Stomach (tissue), 9 donors: ENCODE data around the gene TEX26. TPM values are rescaled to one million over a fixed set of nuclear protein-coding genes. Genes with fewer than 3 reads are reported as not detected.

Source experiments
- DNase-seq, 2 donors: peaks; one replicate each; pipeline versions ENCODE4 v3.0.0 to v3.0.0-alpha.2; 2013 to 2019
- H3K27ac ChIP-seq, 5 donors: fragments of 200-600 bp in 4 of 5; sonication (generic) in 4 of 5; one replicate each; pipeline ENCODE4 v1.5.1; 2013 to 2019; ENCODE audit warnings: mild to moderate bottlenecking in 1 of 5, moderate library complexity in 1 of 5
- H3K27me3 ChIP-seq, 3 donors: fragments of 200-600 bp; sonication (generic); one replicate each; pipeline ENCODE4 v1.5.1; 2017 to 2019; ENCODE audit warnings: mixed run types in 1 of 3
- H3K36me3 ChIP-seq, 4 donors: fragments of 200-600 bp; sonication (generic); 1 replicate in 3 of 4; 2 replicates in 1 of 4; pipeline ENCODE4 v1.5.1; 2016 to 2019
- H3K4me1 ChIP-seq, 4 donors: fragments of 200-600 bp; sonication (generic); one replicate each; pipeline ENCODE4 v1.5.1; 2016 to 2019
- H3K4me3 ChIP-seq, 4 donors: fragments of 200-600 bp; sonication (generic) in 3 of 4; one replicate each; pipeline ENCODE4 v1.5.1; 2016 to 2019; ENCODE audit warnings: mild to moderate bottlenecking in 1 of 4
- H3K9me3 ChIP-seq, 4 donors: fragments of 200-600 bp; sonication (generic); one replicate each; pipeline ENCODE4 v1.5.1; 2016 to 2019
- EP300 ChIP-seq: sonication (generic); formaldehyde crosslinking; IDR thresholded peaks from one replicate; pipeline ENCODE4 v1.6.1; 2017; ENCODE audit warnings: antibody characterized with exemption
- POLR2A ChIP-seq, 4 donors: fragments of 450-650 bp; IDR thresholded peaks; one replicate each; pipeline ENCODE4 v1.6.1; 2016; ENCODE audit warnings: antibody characterized with exemption in 4 of 4, control low read depth in 2 of 4, mild to moderate bottlenecking in 1 of 4, moderate library complexity in 1 of 4
- POLR2AphosphoS5 ChIP-seq, 3 donors: sonication (generic); formaldehyde crosslinking; IDR thresholded peaks; one replicate each; pipeline ENCODE4 v1.6.1; 2016; ENCODE audit warnings: antibody characterized with exemption in 3 of 3
- WGBS, 5 donors: extraction: QIAGEN DNeasy Blood & Tissue Kit in 3 of 5; methylation state at CpG; one replicate each; pipeline versions ENCODE4 v1.1.5 to v1.1.7; 2013 to 2018; 5-methylcytosine and 5-hydroxymethylcytosine counted together
- intact Hi-C: fragments of 100-400 bp; cut with DNase I; formaldehyde crosslinking; loops from one replicate; pipeline ENCODE4 v1.15.1; 2023; ENCODE audit warnings: low total_unique reads
- polyA plus RNA-seq, 3 donors: library from polyadenylated mRNA; stranded (reverse); fragments of 200-250 nt; gene quantifications; one replicate each; pipeline ENCODE4 v1.2.3, GENCODE V29; 2013
- total RNA-seq, 5 donors: library from RNA; depleted of rRNA; stranded (reverse); fragments of >200 nt; gene quantifications; one replicate each; pipeline versions ENCODE4 v1.1.0 to v1.2.3, GENCODE V29; 2014 to 2016
- TF ChIP-seq, protein P1 (sequence below), 7 experiments: fragments of 450-650 bp in 4 of 7; fragments of 200-600 bp in 3 of 7; sonication (generic) in 3 of 7; IDR thresholded peaks; one replicate each; pipeline ENCODE4 v1.5.1; 2016 to 2019; ENCODE audit warnings: antibody characterized with exemption in 7 of 7, control low read depth in 2 of 7, mild to moderate bottlenecking in 1 of 7
- donor health status: healthy with polysubstance abuse.
- donor health status: Bipolar disorder and iron deficiency.
- donor health status: healthy.

Gene TEX26
- total and polyA plus RNA-seq, 8 donors = 0.50 TPM; not detected in 7

DNA sequence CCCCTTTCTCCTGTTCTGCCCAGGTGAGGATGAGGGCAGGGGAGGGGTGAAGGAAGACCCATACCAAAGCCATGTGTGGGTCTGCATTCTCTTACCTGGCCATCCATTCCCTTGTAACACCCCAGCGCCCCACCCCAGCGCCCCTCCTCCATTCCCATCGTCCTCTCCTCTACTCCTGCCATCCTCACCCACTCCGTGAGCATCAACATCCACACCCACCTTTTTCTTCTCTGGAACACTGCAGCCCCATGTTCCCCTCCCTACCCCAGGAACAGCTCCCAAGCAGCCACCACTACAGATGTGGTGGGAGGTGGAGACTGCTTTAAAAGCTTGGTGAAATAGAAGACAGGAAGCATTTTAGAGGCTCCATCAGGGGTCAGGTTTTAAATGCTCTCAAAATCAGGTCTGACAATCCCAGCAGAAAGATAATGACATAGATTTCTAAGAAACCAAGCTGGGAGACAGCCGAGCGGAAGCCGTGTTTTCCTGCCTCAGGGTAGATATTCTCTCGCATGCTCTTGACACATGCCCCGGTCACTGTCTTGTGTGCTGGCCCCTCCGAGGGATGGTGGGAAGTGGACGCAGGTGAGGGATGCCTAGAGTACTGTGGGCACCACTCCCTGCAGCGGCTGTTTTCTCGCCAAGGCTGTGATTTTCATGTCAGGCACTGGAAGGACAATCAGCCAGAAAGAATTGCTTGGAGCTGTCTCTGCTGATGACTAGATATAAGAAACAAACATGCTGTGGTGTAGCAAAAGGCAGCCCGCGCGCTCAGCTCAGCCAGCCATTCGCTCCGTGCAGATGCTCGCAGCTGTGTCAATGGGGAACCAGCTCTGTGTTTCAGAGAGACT is 16.5 kb upstream of the TEX26 start:
- H3K36me3 ChIP-seq = no peaks in the 10 kb centered on the region
- intact Hi-C loops = no loop called here
- WGBS, 5 donors = 63 to 77% (median 73%) methylated on average over 16 to 19 of the region's 19 CpGs
- peaks cover 0 to 11% (median 0%) of the 10 kb centered on the region in 3 donors for H3K27me3 ChIP-seq
- no peak overlapping the region for H3K4me3 ChIP-seq
- no peaks in the 10 kb centered on the region for H3K9me3 ChIP-seq
- no peaks in the 10 kb centered on the region for H3K4me1 ChIP-seq
- peak in 1 of 2 donors; percentile 42 for DNase-seq
- no peak overlapping the region for H3K27ac ChIP-seq
- TF ChIP-seq, protein P1, sequence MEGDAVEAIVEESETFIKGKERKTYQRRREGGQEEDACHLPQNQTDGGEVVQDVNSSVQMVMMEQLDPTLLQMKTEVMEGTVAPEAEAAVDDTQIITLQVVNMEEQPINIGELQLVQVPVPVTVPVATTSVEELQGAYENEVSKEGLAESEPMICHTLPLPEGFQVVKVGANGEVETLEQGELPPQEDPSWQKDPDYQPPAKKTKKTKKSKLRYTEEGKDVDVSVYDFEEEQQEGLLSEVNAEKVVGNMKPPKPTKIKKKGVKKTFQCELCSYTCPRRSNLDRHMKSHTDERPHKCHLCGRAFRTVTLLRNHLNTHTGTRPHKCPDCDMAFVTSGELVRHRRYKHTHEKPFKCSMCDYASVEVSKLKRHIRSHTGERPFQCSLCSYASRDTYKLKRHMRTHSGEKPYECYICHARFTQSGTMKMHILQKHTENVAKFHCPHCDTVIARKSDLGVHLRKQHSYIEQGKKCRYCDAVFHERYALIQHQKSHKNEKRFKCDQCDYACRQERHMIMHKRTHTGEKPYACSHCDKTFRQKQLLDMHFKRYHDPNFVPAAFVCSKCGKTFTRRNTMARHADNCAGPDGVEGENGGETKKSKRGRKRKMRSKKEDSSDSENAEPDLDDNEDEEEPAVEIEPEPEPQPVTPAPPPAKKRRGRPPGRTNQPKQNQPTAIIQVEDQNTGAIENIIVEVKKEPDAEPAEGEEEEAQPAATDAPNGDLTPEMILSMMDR (IDR thresholded peaks at IDR 0.05) = no peak
- TF ChIP-seq EP300 (no peak), POLR2AphosphoS5 (IDR thresholded peaks at IDR 0.05) (no peak), POLR2A (IDR thresholded peaks at IDR 0.05) (no peak)

DNA sequence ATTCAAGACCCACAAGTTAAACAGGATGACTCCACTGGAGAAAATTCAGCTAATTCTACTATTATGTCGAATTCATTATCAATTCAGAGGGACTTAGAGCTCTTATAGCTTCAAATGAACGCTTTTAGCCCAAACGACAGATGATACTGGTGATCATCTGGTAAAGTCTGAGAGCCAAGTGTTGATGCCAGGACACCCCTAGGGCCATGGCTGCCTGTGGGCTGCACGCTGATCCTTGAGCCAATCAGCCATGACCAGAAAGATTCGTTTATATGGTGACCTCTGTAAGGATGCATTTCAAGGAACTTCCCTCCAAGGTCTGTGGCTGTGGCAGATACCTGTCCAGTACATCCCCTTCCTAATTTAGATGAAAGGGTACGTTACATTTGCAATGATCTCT is 15.5 kb upstream of the TEX26 start:
- intact Hi-C loops = no loop called here
- peaks cover 0 to 11% (median 0%) of the 10 kb centered on the region in 3 donors for H3K27me3 ChIP-seq
- no peak for DNase-seq
- H3K4me1 ChIP-seq = no peaks in the 10 kb centered on the region
- no peaks in the 10 kb centered on the region for H3K36me3 ChIP-seq
- no peak for TF ChIP-seq POLR2AphosphoS5 (IDR thresholded peaks at IDR 0.05)
- TF ChIP-seq, protein P1 (IDR thresholded peaks at IDR 0.05) = no peak
- no peak for TF ChIP-seq POLR2A (IDR thresholded peaks at IDR 0.05)
- TF ChIP-seq EP300 = no peak
- no peak overlapping the region for H3K4me3 ChIP-seq
- H3K9me3 ChIP-seq = no peaks in the 10 kb centered on the region
- no peak overlapping the region for H3K27ac ChIP-seq
- 75 to 88% (median 87%) methylated on average over 6 of the region's 6 CpGs for WGBS, 5 donors

DNA sequence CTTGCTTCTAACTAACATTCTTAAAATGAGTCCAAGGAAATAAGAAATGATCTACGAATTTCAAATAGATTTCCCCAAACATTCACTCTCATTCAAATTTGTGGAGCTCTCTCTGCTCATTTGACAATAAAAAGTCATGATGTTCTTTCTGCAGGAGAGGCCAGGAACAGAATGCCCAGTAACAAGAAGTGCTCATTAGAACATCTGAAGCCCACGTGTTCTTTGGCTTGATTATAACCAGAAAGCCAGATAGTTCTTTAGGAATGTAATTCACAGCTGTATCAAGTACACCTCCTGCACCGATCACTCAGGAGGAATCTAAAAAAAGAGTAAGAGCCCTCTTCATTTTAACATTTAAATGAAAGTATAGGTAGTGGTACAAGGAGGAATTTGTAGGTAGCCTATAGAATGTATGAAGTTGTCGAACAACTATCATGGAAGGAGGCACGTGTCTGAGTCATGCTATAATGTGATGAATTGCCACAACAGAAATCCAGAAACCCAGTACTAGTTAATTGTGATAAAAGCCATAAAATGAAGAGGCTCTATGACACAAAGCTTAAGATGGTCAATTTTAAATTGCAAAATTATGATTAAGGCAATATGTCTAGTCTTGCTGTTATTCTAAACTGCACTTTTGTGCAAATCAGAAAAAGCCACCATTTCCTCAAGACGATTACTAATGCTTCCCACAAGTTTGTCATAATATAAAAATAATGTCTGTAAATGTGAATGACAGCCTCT is 13.6 kb upstream of the TEX26 start:
- 76 to 89% (median 81%) methylated on average over 6 of the region's 6 CpGs for WGBS, 5 donors
- Histone ChIP-seq H3K4me1 (no peaks in the 10 kb centered on the region), H3K4me3 (no peak overlapping the region), H3K27ac (no peak overlapping the region), H3K27me3 (peaks cover 0 to 11% (median 0%) of the 10 kb centered on the region in 3 donors), H3K36me3 (no peaks in the 10 kb centered on the region), H3K9me3 (no peaks in the 10 kb centered on the region)
- intact Hi-C loops = no loop called here
- no peak for DNase-seq
- TF ChIP-seq EP300 = no peak
- TF ChIP-seq, protein P1 (IDR thresholded peaks at IDR 0.05) = no peak
- TF ChIP-seq POLR2AphosphoS5 (IDR thresholded peaks at IDR 0.05) = no peak
- no peak for TF ChIP-seq POLR2A (IDR thresholded peaks at IDR 0.05)

DNA sequence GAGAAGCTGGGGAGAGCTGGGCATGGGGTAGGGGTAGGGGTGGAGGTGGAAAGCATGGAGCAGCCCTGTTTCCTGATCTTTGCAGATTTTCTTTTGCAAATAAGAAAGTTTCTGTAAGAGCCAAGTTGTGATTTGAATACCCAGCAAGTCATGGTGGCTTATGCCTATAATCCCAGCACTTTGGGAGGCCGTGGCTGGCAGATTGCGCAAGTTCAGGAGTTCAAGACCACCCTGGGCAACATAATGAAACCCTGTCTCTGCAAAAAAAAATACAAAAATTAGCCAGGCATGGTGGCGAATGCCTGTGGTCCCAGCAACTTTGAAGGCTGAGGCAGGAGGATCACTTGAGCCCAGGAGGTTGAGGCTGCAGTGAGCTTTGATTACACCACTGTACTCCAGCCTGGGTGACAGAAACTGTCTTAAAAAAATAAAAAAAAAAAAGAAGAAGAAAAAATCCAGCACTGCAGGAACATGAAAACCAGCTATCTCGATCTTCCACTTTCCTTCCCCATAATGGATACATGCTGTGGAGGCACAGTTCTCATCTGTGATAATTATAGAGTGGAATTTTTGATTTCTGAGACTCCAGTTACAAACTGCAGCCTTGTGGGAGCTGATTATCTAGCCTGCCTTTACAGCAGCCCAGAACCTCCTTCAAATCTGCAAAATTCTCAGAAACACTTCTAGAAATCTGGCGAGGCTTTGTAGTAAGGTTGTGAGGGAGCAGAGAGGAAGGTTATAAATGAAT is 12.1 kb upstream of the TEX26 start:
- Histone ChIP-seq H3K27ac (no peak overlapping the region), H3K4me3 (no peak overlapping the region), H3K9me3 (no peaks in the 10 kb centered on the region), H3K36me3 (no peaks in the 10 kb centered on the region), H3K27me3 (peaks cover 0 to 11% (median 0%) of the 10 kb centered on the region in 3 donors), H3K4me1 (no peaks in the 10 kb centered on the region)
- WGBS, 5 donors = 82 to 88% (median 86%) methylated on average over 5 of the region's 5 CpGs
- TF ChIP-seq EP300 (no peak), POLR2A (IDR thresholded peaks at IDR 0.05) (no peak), POLR2AphosphoS5 (IDR thresholded peaks at IDR 0.05) (no peak)
- TF ChIP-seq, protein P1 (IDR thresholded peaks at IDR 0.05) = no peak
- DNase-seq = no peak
- intact Hi-C loops = no loop called here
